ENCODE data around the gene AGBL1. TPM values are rescaled to one million over a fixed set of nuclear protein-coding genes. Genes with fewer than 3 reads are reported as not detected.

Gene AGBL1
- total RNA-seq, 1 experiment from 2014 or later, result not detected

- Histone ChIP-seq H4K91ac (ENCODE audit: insufficient read length, low read depth, low read length) (no peak overlapping the region), H3K27ac (ENCODE audit: insufficient read length, low read depth, low read length) (no peak overlapping the region), H4K5ac (ENCODE audit: insufficient read length, low read depth, low read length) (no peak overlapping the region), H3K23me2 (ENCODE audit: insufficient read length, low read depth, low read length, poor library complexity, severe bottlenecking) (no peaks in the 10 kb centered on the region), H3T11ph (ENCODE audit: low read length) (no peak overlapping the region), H3K4me2 (ENCODE audit: insufficient read depth, insufficient read length, low read length) (no peak overlapping the region), H3K14ac (ENCODE audit: insufficient read depth, low read length) (no peak overlapping the region), H3K79me2 (ENCODE audit: insufficient read depth, low read length) (no peaks in the 10 kb centered on the region), H2BK12ac (ENCODE audit: insufficient read length, low read depth, low read length) (no peak overlapping the region), H3K18ac (ENCODE audit: insufficient read length, low read depth, low read length) (no peak overlapping the region), H3K9me3 (ENCODE audit: control insufficient read depth, low read depth, low read length) (no peaks in the 10 kb centered on the region), H2AK5ac (ENCODE audit: insufficient read length, low read length) (no peak overlapping the region), H3K4me1 (ENCODE audit: insufficient read depth, low read length) (no peaks in the 10 kb centered on the region; the same call in 1 of the 2 replicates), H3K4ac (ENCODE audit: low read depth, low read length) (no peak overlapping the region), H2BK5ac (ENCODE audit: insufficient read length, low read length) (no peak overlapping the region), H3K79me1 (ENCODE audit: insufficient read depth, low read depth, low read length, poor library complexity, severe bottlenecking) (no peaks in the 10 kb centered on the region), H4K8ac (replicated peaks; ENCODE audit: insufficient read length, low read depth, low read length) (no peak overlapping the region), H3K9ac (ENCODE audit: extremely low read depth, insufficient read length, low read length) (no peak overlapping the region), H3K27me3 (ENCODE audit: insufficient read depth, low read length) (no peaks in the 10 kb centered on the region), H4K20me1 (ENCODE audit: control insufficient read depth, insufficient read depth, insufficient read length) (no peaks in the 10 kb centered on the region), H2BK15ac (ENCODE audit: low read depth, low read length) (no peak overlapping the region), H2BK20ac (ENCODE audit: low read depth, low read length, poor library complexity, severe bottlenecking) (no peak overlapping the region), H2BK120ac (ENCODE audit: low read depth, low read length, poor library complexity, severe bottlenecking) (no peak overlapping the region), H3K23ac (ENCODE audit: insufficient read length, low read depth, low read length) (no peak overlapping the region), H2AFZ (ENCODE audit: low read length) (no peak overlapping the region), H3K56ac (ENCODE audit: insufficient read length, low read depth, low read length) (no peak overlapping the region)
- H3K36me3 Mint-ChIP-seq (ENCODE audit: insufficient read depth in 1 of 3, low read depth in 3 of 3), result no peaks in the 10 kb centered on the region
- peaks cover 5 to 19% of the 10 kb centered on the region in 2 experiments; a peak in 3 of 4 replicates for H3K4me1 Mint-ChIP-seq
- no peak overlapping the region for H3K4me3 Mint-ChIP-seq
- H3K27ac Mint-ChIP-seq, result no peak overlapping the region
- WGBS (ENCODE audit: extremely low coverage, insufficient read length, low lambda C conversion rate), result no CpG with 5 or more reads among the region's 4 CpGs
- no peak for DNase-seq
- H3K9me3 Mint-ChIP-seq, result no peaks in the 10 kb centered on the region
- no peak for TF ChIP-seq CTCF (conservative IDR thresholded peaks at IDR 0.05)
- H3K27me3 Mint-ChIP-seq (ENCODE audit: low read depth), result peaks cover 1% of the 10 kb centered on the region; the same call in 1 of the 2 replicates
Observed at GRCh38 chr15:86059851-86060250, 19.8 kb upstream of the AGBL1 start.

Measured in H9 (cell line).